Fibroblast of lung (primary cell): ENCODE results near the gene C4BPA.

Experiments
- EZH2 ChIP-seq: IDR thresholded peaks from 2 replicates; pipeline ENCODE4 v1.5.1; 2012; ENCODE audit warnings: low read length, control low read depth, mild to moderate bottlenecking; ENCODE audit errors: missing control alignments
- TF ChIP-seq, protein P1 (sequence below), 2 donors: IDR thresholded peaks in 1 of 2; conservative IDR thresholded peaks in 1 of 2; 1 replicate in 1 of 2; 2 replicates in 1 of 2; pipeline ENCODE4 v1.5.1; 2011 to 2012; ENCODE audit warnings: low read length in 2 of 2, control low read depth in 1 of 2, inconsistent platforms in 1 of 2, low read depth in 1 of 2, mild to moderate bottlenecking in 1 of 2

DNA sequence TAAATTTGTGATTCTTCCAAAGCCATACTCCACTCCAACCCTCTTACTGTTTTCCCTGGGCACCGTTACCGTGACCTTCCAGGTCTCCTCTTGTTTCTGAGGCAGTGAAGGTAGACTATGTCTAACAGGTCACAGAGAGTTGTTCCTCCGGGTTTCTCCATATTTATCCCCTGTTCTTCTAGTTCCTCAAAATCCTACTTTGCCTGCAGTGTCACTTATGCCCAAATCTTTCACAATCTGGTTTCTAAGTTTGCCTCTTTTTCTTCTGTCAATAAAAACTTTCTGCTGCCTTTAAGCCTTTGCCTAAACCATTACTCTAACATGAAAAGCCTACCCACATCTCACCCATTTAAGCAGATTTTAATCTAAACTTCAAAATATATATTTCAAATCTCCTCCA lies 87.7 kb downstream of the C4BPA start:
- TF ChIP-seq, protein P1, sequence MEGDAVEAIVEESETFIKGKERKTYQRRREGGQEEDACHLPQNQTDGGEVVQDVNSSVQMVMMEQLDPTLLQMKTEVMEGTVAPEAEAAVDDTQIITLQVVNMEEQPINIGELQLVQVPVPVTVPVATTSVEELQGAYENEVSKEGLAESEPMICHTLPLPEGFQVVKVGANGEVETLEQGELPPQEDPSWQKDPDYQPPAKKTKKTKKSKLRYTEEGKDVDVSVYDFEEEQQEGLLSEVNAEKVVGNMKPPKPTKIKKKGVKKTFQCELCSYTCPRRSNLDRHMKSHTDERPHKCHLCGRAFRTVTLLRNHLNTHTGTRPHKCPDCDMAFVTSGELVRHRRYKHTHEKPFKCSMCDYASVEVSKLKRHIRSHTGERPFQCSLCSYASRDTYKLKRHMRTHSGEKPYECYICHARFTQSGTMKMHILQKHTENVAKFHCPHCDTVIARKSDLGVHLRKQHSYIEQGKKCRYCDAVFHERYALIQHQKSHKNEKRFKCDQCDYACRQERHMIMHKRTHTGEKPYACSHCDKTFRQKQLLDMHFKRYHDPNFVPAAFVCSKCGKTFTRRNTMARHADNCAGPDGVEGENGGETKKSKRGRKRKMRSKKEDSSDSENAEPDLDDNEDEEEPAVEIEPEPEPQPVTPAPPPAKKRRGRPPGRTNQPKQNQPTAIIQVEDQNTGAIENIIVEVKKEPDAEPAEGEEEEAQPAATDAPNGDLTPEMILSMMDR (conservative IDR thresholded peaks at IDR 0.05 in 1 of 2, IDR thresholded peaks at IDR 0.05 in 1 of 2; ENCODE audit: low read depth in 1 of 2, low read length in 2 of 2): no peak
- TF ChIP-seq EZH2: no peak
